Esophagus muscularis mucosa (tissue), 4 donors: ENCODE data around the gene MYH7. TPM values are rescaled to one million over a fixed set of nuclear protein-coding genes. Genes with fewer than 3 reads are reported as not detected.

Experiments used
- DNase-seq: peaks from one replicate; pipeline ENCODE4 v3.0.0-alpha.2; 2017; ENCODE audit errors: extremely low spot score
- H3K27ac ChIP-seq, 4 donors: fragments of 200-600 bp; sonication (generic); replicated peaks in 1 of 4; 1 replicate in 3 of 4; 2 replicates in 1 of 4; pipeline ENCODE4 v1.5.1; 2016 to 2019; ENCODE audit warnings: mild to moderate bottlenecking in 1 of 4
- H3K27me3 ChIP-seq, 4 donors: fragments of 200-600 bp; sonication (generic); one replicate each; pipeline versions ENCODE4 v1.5.1 to v1.6.0; 2016 to 2019
- H3K36me3 ChIP-seq, 4 donors: fragments of 200-600 bp; sonication (generic); one replicate each; pipeline ENCODE4 v1.5.1; 2016 to 2019
- H3K4me1 ChIP-seq, 4 donors: fragments of 200-600 bp; sonication (generic); one replicate each; pipeline ENCODE4 v1.5.1; 2016 to 2019
- H3K4me3 ChIP-seq, 4 donors: fragments of 200-600 bp; sonication (generic); 1 replicate in 2 of 4; 2 replicates in 2 of 4; pipeline ENCODE4 v1.5.1; 2016 to 2019; ENCODE audit warnings: mild to moderate bottlenecking in 4 of 4, moderate library complexity in 1 of 4
- H3K9me3 ChIP-seq, 4 donors: fragments of 200-600 bp; sonication (generic); 1 replicate in 3 of 4; 2 replicates in 1 of 4; pipeline ENCODE4 v1.5.1; 2016 to 2019
- CTCF ChIP-seq, 3 experiments: fragments of 200-600 bp in 2 of 3; fragments of 450-650 bp in 1 of 3; sonication (generic) in 2 of 3; IDR thresholded peaks; one replicate each; pipeline ENCODE4 v1.5.1; 2017 to 2019; ENCODE audit warnings: antibody characterized with exemption in 3 of 3, mild to moderate bottlenecking in 2 of 3, moderate library complexity in 1 of 3
- EP300 ChIP-seq: sonication (generic); formaldehyde crosslinking; IDR thresholded peaks from one replicate; pipeline ENCODE4 v1.6.1; 2017; ENCODE audit warnings: antibody characterized with exemption
- POLR2A ChIP-seq: fragments of 450-650 bp; IDR thresholded peaks from one replicate; pipeline ENCODE4 v1.6.1; 2017; ENCODE audit warnings: antibody characterized with exemption, moderate library complexity, mild to moderate bottlenecking, low read depth
- POLR2AphosphoS5 ChIP-seq, 2 donors: sonication (generic); formaldehyde crosslinking; IDR thresholded peaks; one replicate each; pipeline ENCODE4 v1.6.1; 2017; ENCODE audit warnings: antibody characterized with exemption in 2 of 2
- WGBS: methylation state at CpG from one replicate; pipeline ENCODE4 v1.1.5; 2018; 5-methylcytosine and 5-hydroxymethylcytosine counted together
- intact Hi-C: fragments of 100-400 bp; cut with DNase I; formaldehyde crosslinking; loops from one replicate; pipeline ENCODE4 v1.15.1; 2023
- total RNA-seq, 4 donors: library from RNA; depleted of rRNA; stranded (reverse); fragments of >200 nt; gene quantifications; one replicate each; pipeline versions ENCODE4 v1.1.0 to v1.2.1, GENCODE V29; 2016

Gene MYH7
- total RNA-seq, 4 donors from 2014 or later, result 0.11 to 0.26 TPM; not detected in 2

- intact Hi-C loops, result no loop called here
- H3K9me3 ChIP-seq, result no peaks in the 10 kb centered on the region
- H3K36me3 ChIP-seq, result no peaks in the 10 kb centered on the region
- H3K27me3 ChIP-seq, result peaks cover 0 to 24% (median 0%) of the 10 kb centered on the region in 4 donors
- H3K4me1 ChIP-seq, result peaks cover 0 to 4% (median 0%) of the 10 kb centered on the region in 4 donors
- TF ChIP-seq POLR2AphosphoS5 (IDR thresholded peaks at IDR 0.05), result no peak
- TF ChIP-seq EP300, result no peak
- no peak for TF ChIP-seq POLR2A
- no peak for TF ChIP-seq CTCF (IDR thresholded peaks at IDR 0.05)
- no peak overlapping the region for H3K4me3 ChIP-seq
- H3K27ac ChIP-seq, result no peak overlapping the region
- WGBS, result 61% methylated on average over 2 of the region's 2 CpGs
- no peak for DNase-seq
Observed at GRCh38 chr14:23450379-23450778, 14.9 kb upstream of the MYH7 start.

- H3K36me3 ChIP-seq, result no peaks in the 10 kb centered on the region
- no peak overlapping the region for H3K4me3 ChIP-seq
- TF ChIP-seq POLR2AphosphoS5 (IDR thresholded peaks at IDR 0.05) (no peak), EP300 (no peak)
- no peak for DNase-seq
- peaks cover 0 to 21% (median 0%) of the 10 kb centered on the region in 4 donors for H3K27me3 ChIP-seq
- intact Hi-C loops, result no loop called here
- peaks cover 0 to 4% (median 0%) of the 10 kb centered on the region in 4 donors for H3K4me1 ChIP-seq
- 45% methylated on average over 1 of the region's 1 CpG for WGBS
- H3K27ac ChIP-seq, result no peak overlapping the region
- H3K9me3 ChIP-seq, result no peaks in the 10 kb centered on the region
Observed at GRCh38 chr14:23449314-23449713, 13.9 kb upstream of the MYH7 start.

- intact Hi-C loops, result no loop called here
- Histone ChIP-seq H3K9me3 (no peaks in the 10 kb centered on the region), H3K4me1 (peaks cover 0 to 4% (median 0%) of the 10 kb centered on the region in 4 donors), H3K4me3 (no peak overlapping the region), H3K36me3 (no peaks in the 10 kb centered on the region), H3K27me3 (peaks cover 0 to 12% (median 0%) of the 10 kb centered on the region in 4 donors), H3K27ac (no peak overlapping the region)
- DNase-seq, result no peak
- TF ChIP-seq EP300 (no peak), POLR2AphosphoS5 (IDR thresholded peaks at IDR 0.05) (no peak), POLR2A (no peak), CTCF (IDR thresholded peaks at IDR 0.05) (no peak)
- WGBS, result 83% methylated on average over 7 of the region's 7 CpGs
Observed at GRCh38 chr14:23447361-23448350, 12.2 kb upstream of the MYH7 start.

- no peak for TF ChIP-seq POLR2AphosphoS5 (IDR thresholded peaks at IDR 0.05)
- TF ChIP-seq CTCF (IDR thresholded peaks at IDR 0.05), result no peak
- TF ChIP-seq EP300, result no peak
- no peak for TF ChIP-seq POLR2A
- intact Hi-C loops, result no loop called here
Observed at GRCh38 chr14:23446291-23446851, 10.9 kb upstream of the MYH7 start.

GRCh38 chr14:23445773-23446172 is 10.3 kb upstream of the MYH7 start:
- intact Hi-C loops, result no loop called here
- H3K4me1 ChIP-seq, result peaks cover 0 to 8% (median 0%) of the 10 kb centered on the region in 4 donors
- no peaks in the 10 kb centered on the region for H3K9me3 ChIP-seq
- no peaks in the 10 kb centered on the region for H3K36me3 ChIP-seq
- no peak overlapping the region for H3K4me3 ChIP-seq
- H3K27ac ChIP-seq, result no peak overlapping the region
- peaks cover 0 to 8% (median 0%) of the 10 kb centered on the region in 4 donors for H3K27me3 ChIP-seq
- TF ChIP-seq EP300, result no peak
- TF ChIP-seq POLR2A, result no peak
- no peak for TF ChIP-seq POLR2AphosphoS5 (IDR thresholded peaks at IDR 0.05)
- TF ChIP-seq CTCF (IDR thresholded peaks at IDR 0.05), result no peak
- DNase-seq, result no peak
- WGBS, result 67% methylated on average over 4 of the region's 4 CpGs

More at GRCh38 chr14:23446291-23446851, 10.9 kb upstream of the MYH7 start:
- Histone ChIP-seq H3K4me3 (no peak overlapping the region), H3K27me3 (peaks cover 0 to 8% (median 0%) of the 10 kb centered on the region in 4 donors), H3K36me3 (no peaks in the 10 kb centered on the region), H3K27ac (no peak overlapping the region), H3K4me1 (peaks cover 0 to 8% (median 0%) of the 10 kb centered on the region in 4 donors), H3K9me3 (no peaks in the 10 kb centered on the region)
- no peak for DNase-seq
- WGBS, result 68% methylated on average over 4 of the region's 4 CpGs
